Vagina (tissue), 2 donors: ENCODE data around the gene PACS1. TPM values are rescaled to one million over a fixed set of nuclear protein-coding genes. Genes with fewer than 3 reads are reported as not detected.
A peak's percentile ranks its signal among the peaks of the same experiment; 100 is the strongest.

Source experiments
- DNase-seq, 2 donors: peaks; one replicate each; pipeline ENCODE4 v3.0.0-alpha.2; 2017; ENCODE audit errors: extremely low spot score in 2 of 2
- H3K27ac ChIP-seq: fragments of 200-600 bp; sonication (generic); one replicate; pipeline ENCODE4 v1.5.1; 2019
- H3K27me3 ChIP-seq: fragments of 200-600 bp; sonication (generic); one replicate; pipeline ENCODE4 v1.5.1; 2019
- H3K36me3 ChIP-seq, 2 donors: fragments of 200-600 bp; sonication (generic); one replicate each; pipeline ENCODE4 v1.5.1; 2017 to 2019
- H3K4me1 ChIP-seq: fragments of 200-600 bp; sonication (generic); one replicate; pipeline ENCODE4 v1.5.1; 2019
- H3K4me3 ChIP-seq, 2 donors: fragments of 200-600 bp; sonication (generic); 1 replicate in 1 of 2; 2 replicates in 1 of 2; pipeline ENCODE4 v1.5.1; 2016 to 2019
- H3K9me3 ChIP-seq: fragments of 200-600 bp; sonication (generic); one replicate; pipeline ENCODE4 v1.5.1; 2019
- POLR2A ChIP-seq, 2 donors: fragments of 450-650 bp; IDR thresholded peaks; one replicate each; pipeline ENCODE4 v1.6.1; 2017; ENCODE audit warnings: antibody characterized with exemption in 2 of 2, mild to moderate bottlenecking in 2 of 2, moderate library complexity in 2 of 2
- POLR2AphosphoS5 ChIP-seq, 2 donors: sonication (generic); formaldehyde crosslinking; IDR thresholded peaks; one replicate each; pipeline ENCODE4 v1.9.0; 2017; ENCODE audit warnings: antibody characterized with exemption in 2 of 2, mild to moderate bottlenecking in 2 of 2, low read depth in 1 of 2; ENCODE audit not compliant: insufficient read depth in 1 of 2
- intact Hi-C: fragments of 100-400 bp; cut with DNase I; formaldehyde crosslinking; loops from one replicate; pipeline ENCODE4 v1.15.1; 2023
- total RNA-seq: library from RNA; depleted of rRNA; stranded (reverse); fragments of >200 nt; gene quantifications from one replicate; pipeline ENCODE4 v1.2.3, GENCODE V29; 2016
- TF ChIP-seq, protein P1 (sequence below), 3 experiments: fragments of 450-650 bp in 2 of 3; fragments of 200-600 bp in 1 of 3; sonication (generic) in 1 of 3; IDR thresholded peaks; one replicate each; pipeline ENCODE4 v1.5.1; 2017 to 2019; ENCODE audit warnings: antibody characterized with exemption in 3 of 3, mild to moderate bottlenecking in 2 of 3, moderate library complexity in 2 of 3

Gene PACS1
- total RNA-seq, 1 donor from 2014 or later, result 66.0 TPM

DNA sequence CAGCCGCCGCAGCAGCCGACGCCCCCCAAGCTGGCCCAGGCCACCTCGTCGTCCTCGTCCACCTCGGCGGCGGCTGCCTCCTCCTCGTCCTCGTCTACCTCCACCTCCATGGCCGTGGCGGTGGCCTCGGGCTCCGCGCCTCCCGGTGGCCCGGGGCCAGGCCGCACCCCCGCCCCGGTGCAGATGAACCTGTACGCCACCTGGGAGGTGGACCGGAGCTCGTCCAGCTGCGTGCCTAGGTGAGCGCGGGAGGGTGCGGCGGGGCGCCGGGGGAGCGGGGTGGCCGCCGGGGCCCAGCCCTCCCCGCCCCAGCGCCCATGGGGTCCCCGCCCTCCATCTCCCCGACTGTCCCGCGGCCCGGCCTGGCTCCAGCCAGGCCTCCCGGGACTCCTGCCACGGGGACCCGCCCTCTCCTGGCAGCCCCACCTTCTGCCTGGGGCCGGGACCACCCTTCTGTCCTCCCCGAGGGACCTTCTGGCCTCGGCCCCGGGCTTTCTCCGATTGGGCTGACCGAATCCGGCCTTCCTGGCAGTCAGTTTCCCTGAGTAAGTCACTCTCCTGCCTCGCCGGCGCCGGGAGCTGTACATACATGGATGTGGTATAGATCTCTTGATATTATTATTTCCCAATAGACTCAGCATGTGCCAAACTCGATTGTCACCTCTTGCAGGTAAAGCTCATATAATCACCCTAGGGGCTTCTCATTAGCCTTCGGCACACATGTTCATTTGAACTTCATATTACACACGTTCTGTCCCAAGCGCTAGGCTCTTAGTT, 720 bp downstream of the PACS1 start:
- Histone ChIP-seq H3K9me3 (no peaks in the 10 kb centered on the region), H3K4me3 (peak overlapping the region; percentile 66 to 79), H3K4me1 (peaks cover 42% of the 10 kb centered on the region), H3K36me3 (peaks cover 0 to 34% of the 10 kb centered on the region in 2 donors), H3K27me3 (no peaks in the 10 kb centered on the region), H3K27ac (peak overlapping the region; percentile 90)
- intact Hi-C loops, result no loop called here
- no peak for DNase-seq
- TF ChIP-seq, protein P1, sequence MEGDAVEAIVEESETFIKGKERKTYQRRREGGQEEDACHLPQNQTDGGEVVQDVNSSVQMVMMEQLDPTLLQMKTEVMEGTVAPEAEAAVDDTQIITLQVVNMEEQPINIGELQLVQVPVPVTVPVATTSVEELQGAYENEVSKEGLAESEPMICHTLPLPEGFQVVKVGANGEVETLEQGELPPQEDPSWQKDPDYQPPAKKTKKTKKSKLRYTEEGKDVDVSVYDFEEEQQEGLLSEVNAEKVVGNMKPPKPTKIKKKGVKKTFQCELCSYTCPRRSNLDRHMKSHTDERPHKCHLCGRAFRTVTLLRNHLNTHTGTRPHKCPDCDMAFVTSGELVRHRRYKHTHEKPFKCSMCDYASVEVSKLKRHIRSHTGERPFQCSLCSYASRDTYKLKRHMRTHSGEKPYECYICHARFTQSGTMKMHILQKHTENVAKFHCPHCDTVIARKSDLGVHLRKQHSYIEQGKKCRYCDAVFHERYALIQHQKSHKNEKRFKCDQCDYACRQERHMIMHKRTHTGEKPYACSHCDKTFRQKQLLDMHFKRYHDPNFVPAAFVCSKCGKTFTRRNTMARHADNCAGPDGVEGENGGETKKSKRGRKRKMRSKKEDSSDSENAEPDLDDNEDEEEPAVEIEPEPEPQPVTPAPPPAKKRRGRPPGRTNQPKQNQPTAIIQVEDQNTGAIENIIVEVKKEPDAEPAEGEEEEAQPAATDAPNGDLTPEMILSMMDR (IDR thresholded peaks at IDR 0.05), result no peak
- TF ChIP-seq POLR2AphosphoS5 (IDR thresholded peaks at IDR 0.05; ENCODE audit: insufficient read depth in 1 of 2, low read depth in 1 of 2), result no peak
- no peak for TF ChIP-seq POLR2A (IDR thresholded peaks at IDR 0.05)

DNA sequence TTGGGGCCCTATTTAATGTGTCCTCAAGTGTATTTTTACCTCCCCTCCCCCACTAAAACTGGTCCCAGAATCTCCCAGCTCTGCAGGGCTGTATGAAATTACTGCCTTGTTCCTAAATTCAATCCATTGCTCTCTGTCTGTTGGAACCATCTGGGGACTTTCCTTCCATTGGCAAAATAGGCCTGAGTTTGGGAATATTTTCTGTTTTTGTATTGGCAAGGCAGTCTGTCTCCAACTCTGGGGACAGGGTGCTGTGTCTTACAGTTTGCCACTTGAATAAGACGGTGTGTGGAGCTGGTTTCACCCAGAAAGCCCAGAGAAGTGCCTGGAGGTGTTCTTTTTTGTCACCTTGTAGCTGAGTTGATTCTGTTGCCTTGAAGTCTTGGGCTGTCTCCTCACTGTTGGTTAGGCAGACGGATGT, 1.3 kb downstream of the PACS1 start:
- H3K27ac ChIP-seq, result peak overlapping the region; percentile 90

DNA sequence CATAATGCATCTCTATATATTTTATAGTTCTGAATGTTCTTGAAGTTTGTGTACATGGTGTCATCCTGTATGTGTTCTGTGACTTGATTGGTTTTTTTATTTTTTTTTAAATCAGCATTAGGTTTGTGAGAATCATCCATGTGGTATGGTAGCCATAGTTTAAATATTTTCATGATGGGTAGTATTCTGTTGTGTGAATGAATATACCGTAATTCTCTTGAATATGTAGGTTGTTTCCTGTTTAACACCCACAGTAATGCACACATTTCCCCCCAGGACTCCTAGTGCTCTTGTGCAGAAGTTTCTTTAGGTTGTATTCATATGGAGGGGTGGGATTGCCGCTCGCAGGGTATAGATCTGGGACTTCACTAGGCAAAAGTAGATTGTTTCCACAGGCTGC, 2.0 kb downstream of the PACS1 start:
- Histone ChIP-seq H3K27me3 (no peaks in the 10 kb centered on the region), H3K36me3 (peaks cover 0 to 21% of the 10 kb centered on the region in 2 donors), H3K4me3 (no peak overlapping the region), H3K9me3 (no peaks in the 10 kb centered on the region), H3K4me1 (peaks cover 42% of the 10 kb centered on the region), H3K27ac (no peak overlapping the region)
- no peak for DNase-seq
- TF ChIP-seq POLR2AphosphoS5 (IDR thresholded peaks at IDR 0.05; ENCODE audit: insufficient read depth in 1 of 2, low read depth in 1 of 2) (no peak), POLR2A (IDR thresholded peaks at IDR 0.05) (no peak)
- TF ChIP-seq, protein P1 (IDR thresholded peaks at IDR 0.05), result no peak
- intact Hi-C loops, result no loop called here

More for the DNA sequence above, 1.3 kb downstream of the PACS1 start:
- Histone ChIP-seq H3K4me3 (peak overlapping the region; percentile 66 to 79), H3K27me3 (no peaks in the 10 kb centered on the region), H3K4me1 (peaks cover 42% of the 10 kb centered on the region), H3K36me3 (peaks cover 0 to 28% of the 10 kb centered on the region in 2 donors), H3K9me3 (no peaks in the 10 kb centered on the region)
- intact Hi-C loops, result no loop called here
- no peak for DNase-seq
- TF ChIP-seq, protein P1 (IDR thresholded peaks at IDR 0.05), result no peak
- TF ChIP-seq POLR2A (IDR thresholded peaks at IDR 0.05) (no peak), POLR2AphosphoS5 (IDR thresholded peaks at IDR 0.05; ENCODE audit: insufficient read depth in 1 of 2, low read depth in 1 of 2) (no peak)

DNA sequence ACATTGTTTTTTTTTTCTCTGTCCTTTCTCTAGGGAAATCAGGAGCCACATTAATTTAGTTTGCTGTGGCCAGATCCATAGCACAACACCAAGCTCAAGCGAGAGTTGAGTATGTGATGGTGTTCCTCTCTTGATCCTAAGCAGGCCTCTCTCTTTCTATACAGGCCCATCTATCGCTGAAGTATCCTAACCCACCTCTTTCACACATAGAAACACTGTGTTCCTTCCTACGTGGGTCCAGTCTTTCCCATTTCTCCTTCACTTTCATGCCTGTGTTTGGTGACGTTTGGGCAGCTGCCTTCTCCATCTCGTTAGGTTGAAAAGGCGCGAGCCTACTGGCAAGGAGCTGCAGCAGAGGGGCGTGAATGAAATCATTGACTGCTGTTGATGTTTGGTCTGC, 2.4 kb downstream of the PACS1 start:
- H3K36me3 ChIP-seq, result peaks cover 0 to 17% of the 10 kb centered on the region in 2 donors

More for the DNA sequence above, 2.4 kb downstream of the PACS1 start:
- no peak for DNase-seq
- H3K4me1 ChIP-seq, result peaks cover 42% of the 10 kb centered on the region
- H3K4me3 ChIP-seq, result no peak overlapping the region
- no peak overlapping the region for H3K27ac ChIP-seq
- intact Hi-C loops, result no loop called here
- H3K9me3 ChIP-seq, result no peaks in the 10 kb centered on the region
- TF ChIP-seq POLR2AphosphoS5 (IDR thresholded peaks at IDR 0.05; ENCODE audit: insufficient read depth in 1 of 2, low read depth in 1 of 2), result no peak
- TF ChIP-seq, protein P1 (IDR thresholded peaks at IDR 0.05), result no peak
- TF ChIP-seq POLR2A (IDR thresholded peaks at IDR 0.05), result no peak
- no peaks in the 10 kb centered on the region for H3K27me3 ChIP-seq
